Calu3 (cell line): ENCODE data around the gene LRRC10. TPM values are rescaled to one million over a fixed set of nuclear protein-coding genes. Genes with fewer than 3 reads are reported as not detected.
"Not testable (repeated sequence)": the region's sequence is repeated elsewhere in the genome, so short reads cannot be mapped to it uniquely, and the experiment has no call there.

Source experiments
- BruUV-seq: library from RNA; stranded (reverse); fragments of 400-500 nt; replicated peaks from 2 replicates; lab custom pipeline; 2021; lab: Mats Ljungman, UMichigan
- CTCF ChIA-PET: fragments of 300-600 bp; sonication (Branson Sonifier 250); formaldehyde crosslinking; loops from one replicate; lab custom pipeline; 2022; ENCODE audit warnings: antibody characterized with exemption; lab: Charles Lee
- DNase-seq: peaks from one replicate; pipeline ENCODE4 v3.0.0; 2022
- H3K27ac Mint-ChIP-seq: one replicate; pipeline ENCODE4 v1.8.0; 2022; ENCODE audit warnings: mixed read lengths; ENCODE audit not compliant: unreplicated experiment
- H3K27me3 Mint-ChIP-seq: one replicate; pipeline ENCODE4 v1.8.0; 2022; ENCODE audit warnings: mixed read lengths; ENCODE audit not compliant: unreplicated experiment
- H3K36me3 Mint-ChIP-seq: one replicate; pipeline ENCODE4 v1.8.0; 2022; ENCODE audit warnings: mild to moderate bottlenecking, moderate library complexity, mixed read lengths; ENCODE audit not compliant: insufficient read depth, unreplicated experiment
- H3K4me1 Mint-ChIP-seq: one replicate; pipeline ENCODE4 v1.8.0; 2022; ENCODE audit warnings: mild to moderate bottlenecking, low read depth, mixed read lengths; ENCODE audit not compliant: unreplicated experiment
- H3K4me3 Mint-ChIP-seq: one replicate; pipeline ENCODE4 v1.8.0; 2022; ENCODE audit warnings: mild to moderate bottlenecking, low read depth, moderate library complexity, mixed read lengths; ENCODE audit not compliant: unreplicated experiment
- H3K9me3 Mint-ChIP-seq: one replicate; pipeline ENCODE4 v1.8.0; 2022; ENCODE audit warnings: low read depth, mixed read lengths; ENCODE audit not compliant: unreplicated experiment
- CTCF ChIP-seq: fragments of 200-600 bp; IDR thresholded peaks from one replicate; pipeline ENCODE4 v1.8.0; 2022; ENCODE audit warnings: antibody characterized with exemption; ENCODE audit not compliant: unreplicated experiment
- intact Hi-C: fragments of 100-400 bp; cut with micrococcal nuclease; formaldehyde crosslinking; loops from one replicate; pipeline ENCODE4 v1.10.0; 2022; ENCODE audit not compliant: unreplicated experiment
- total RNA-seq: library from RNA; stranded (reverse); gene quantifications from 2 replicates; pipeline ENCODE4 v1.2.3, GENCODE V29; 2022

Gene LRRC10
- total RNA-seq, 1 experiment from 2014 or later = not detected

DNA sequence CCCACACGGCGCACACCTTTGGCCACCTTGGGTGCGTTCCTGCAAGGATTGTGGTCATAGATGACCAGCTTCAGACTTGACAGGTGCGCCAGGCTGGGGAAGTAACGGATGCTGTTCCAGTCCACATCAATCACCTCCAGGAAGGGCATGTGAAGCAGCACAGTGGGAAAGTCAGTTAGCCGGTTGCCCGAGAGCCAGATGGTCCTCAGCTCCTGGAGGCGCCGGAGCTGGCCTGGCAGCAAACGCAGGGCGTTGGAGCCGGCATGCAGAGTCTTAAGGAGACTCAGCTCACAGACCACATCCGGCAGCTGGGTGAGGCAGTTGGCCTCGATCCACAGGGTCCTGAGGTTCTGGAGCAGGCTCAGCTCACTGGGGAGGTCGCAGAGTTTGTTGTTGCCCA lies 581 bp downstream of the LRRC10 start:
- no peak for DNase-seq
- H3K27me3 Mint-ChIP-seq = peaks cover 26% of the 10 kb centered on the region
- TF ChIP-seq CTCF = no peak
- no peaks in the 10 kb centered on the region for H3K9me3 Mint-ChIP-seq
- H3K4me3 Mint-ChIP-seq = no peak overlapping the region
- no peaks in the 10 kb centered on the region for H3K4me1 Mint-ChIP-seq
- intact Hi-C loops = no loop called here
- H3K27ac Mint-ChIP-seq = no peak overlapping the region
- CTCF ChIA-PET = interaction anchor here (1.1 kb wide), 1 partner anchor 10 kb away, joined by 3 read pairs; no protein-coding TSS in a partner anchor
- BruUV-seq = no TSS peak
- H3K36me3 Mint-ChIP-seq = no peaks in the 10 kb centered on the region

DNA sequence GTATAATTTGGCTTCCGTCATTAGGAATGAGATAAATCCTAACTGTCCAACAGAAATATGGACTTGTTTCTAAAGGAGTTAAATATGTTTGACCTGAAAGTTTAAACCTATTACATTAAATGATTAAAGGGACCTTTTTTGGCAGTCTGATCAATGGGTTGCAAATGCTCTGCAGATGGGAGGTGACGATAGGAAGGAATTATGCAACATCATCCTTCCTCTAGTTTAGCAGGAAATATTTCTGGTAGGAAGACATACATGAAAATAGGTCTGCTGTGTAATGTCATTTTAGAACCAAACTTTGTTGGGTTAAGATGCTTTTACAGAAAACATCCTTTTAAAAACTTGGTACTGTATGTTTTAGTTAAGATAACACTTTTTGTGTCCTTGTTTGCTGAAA lies 2.6 kb downstream of the LRRC10 start:
- H3K4me3 Mint-ChIP-seq = no peak overlapping the region
- no TSS peak for BruUV-seq
- H3K36me3 Mint-ChIP-seq = peaks cover 5% of the 10 kb centered on the region
- DNase-seq = no peak
- H3K27me3 Mint-ChIP-seq = peaks cover 14% of the 10 kb centered on the region
- TF ChIP-seq CTCF = no peak
- CTCF ChIA-PET = no interaction called here
- intact Hi-C loops = no loop called here
- H3K27ac Mint-ChIP-seq = no peak overlapping the region
- H3K9me3 Mint-ChIP-seq = no peaks in the 10 kb centered on the region
- no peaks in the 10 kb centered on the region for H3K4me1 Mint-ChIP-seq

GRCh38 chr12:69604275-69604674 lies 6.4 kb downstream of the LRRC10 start:
- not testable (repeated sequence) for H3K9me3 Mint-ChIP-seq, BruUV-seq

GRCh38 chr12:69603556-69603955 lies 7.2 kb downstream of the LRRC10 start:
- H3K4me1 Mint-ChIP-seq, H3K4me3 Mint-ChIP-seq, H3K27ac Mint-ChIP-seq, H3K9me3 Mint-ChIP-seq, intact Hi-C loops, DNase-seq, H3K27me3 Mint-ChIP-seq, BruUV-seq, CTCF ChIA-PET: not testable (repeated sequence)
- H3K36me3 Mint-ChIP-seq = peaks cover 37% of the 10 kb centered on the region

More at GRCh38 chr12:69604275-69604674, 6.4 kb downstream of the LRRC10 start:
- H3K4me3 Mint-ChIP-seq, intact Hi-C loops, H3K4me1 Mint-ChIP-seq, CTCF ChIA-PET, H3K27ac Mint-ChIP-seq, H3K27me3 Mint-ChIP-seq, DNase-seq: not testable (repeated sequence)
- peaks cover 31% of the 10 kb centered on the region for H3K36me3 Mint-ChIP-seq

GRCh38 chr12:69602954-69603353 lies 7.8 kb downstream of the LRRC10 start:
- Mint-ChIP-seq H3K4me1 (no peaks in the 10 kb centered on the region), H3K36me3 (peaks cover 41% of the 10 kb centered on the region), H3K9me3 (no peaks in the 10 kb centered on the region), H3K27ac (peak overlapping the region; percentile 34), H3K4me3 (no peak overlapping the region), H3K27me3 (no peaks in the 10 kb centered on the region)
- CTCF ChIA-PET = no interaction called here
- TF ChIP-seq CTCF = no peak
- DNase-seq = no peak
- intact Hi-C loops = no loop called here
- BruUV-seq = TSS peak; percentile 6
